Cerebellar nuclear complex (tissue), 1 donor: ENCODE results near the gene RGS7BP.
A peak's percentile ranks its signal among the peaks of the same experiment; 100 is the strongest.
"Not testable (repeated sequence)": the region's sequence is repeated elsewhere in the genome, so short reads cannot be mapped to it uniquely, and the experiment has no call there.

ENCODE experiments used
- DNase-seq, 2 experiments: peaks; one replicate each; lab custom pipeline; 2025; lab: John Stamatoyannopoulos, UW

RGS7BP gene

DNA sequence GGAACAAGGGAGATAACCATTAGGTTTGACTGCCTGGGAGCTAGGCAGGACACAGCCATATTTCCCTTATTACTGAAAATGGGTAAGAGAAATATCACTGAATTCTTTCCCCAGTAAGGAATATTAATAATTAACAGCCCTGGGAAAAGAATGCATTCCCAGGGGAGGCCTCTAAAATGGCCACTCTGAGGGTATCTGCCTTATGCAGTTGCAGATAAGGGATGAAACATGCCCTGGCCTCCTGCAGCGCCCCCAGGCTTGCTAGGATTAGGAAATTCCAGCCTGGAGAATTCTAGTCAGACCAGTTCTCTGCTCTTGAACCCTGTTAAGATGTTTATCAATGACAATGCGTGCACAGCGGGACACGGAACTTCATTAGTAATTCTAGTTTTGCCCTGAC, 52.8 kb downstream of the RGS7BP start:
- not testable (repeated sequence) for DNase-seq

- no peak for DNase-seq
Measured at GRCh38 chr5:64566310-64566916, 60.6 kb downstream of the RGS7BP start.

GRCh38 chr5:64569858-64570257, 64.0 kb downstream of the RGS7BP start:
- DNase-seq: no peak

GRCh38 chr5:64570395-64570996, 64.7 kb downstream of the RGS7BP start:
- no peak for DNase-seq

DNA sequence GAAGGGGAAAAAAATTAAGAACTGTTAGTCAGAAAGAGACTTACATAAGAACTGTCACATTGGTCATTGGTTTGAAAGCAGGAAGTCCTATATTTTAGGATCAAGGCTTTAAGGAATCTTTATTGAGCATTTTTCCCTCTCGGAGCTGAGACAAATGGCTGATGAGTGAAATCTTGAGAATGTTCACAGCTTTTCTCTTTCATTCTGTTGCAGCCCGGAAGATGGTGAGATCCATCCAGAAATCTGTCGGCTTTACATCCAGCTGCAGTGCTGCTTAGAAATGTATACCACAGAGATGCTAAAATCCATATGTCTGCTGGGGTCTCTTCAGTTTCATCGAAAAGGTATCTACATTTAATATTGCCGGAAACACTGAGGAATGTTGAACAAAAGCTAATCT, 69.7 kb downstream of the RGS7BP start:
- no peak for DNase-seq

DNA sequence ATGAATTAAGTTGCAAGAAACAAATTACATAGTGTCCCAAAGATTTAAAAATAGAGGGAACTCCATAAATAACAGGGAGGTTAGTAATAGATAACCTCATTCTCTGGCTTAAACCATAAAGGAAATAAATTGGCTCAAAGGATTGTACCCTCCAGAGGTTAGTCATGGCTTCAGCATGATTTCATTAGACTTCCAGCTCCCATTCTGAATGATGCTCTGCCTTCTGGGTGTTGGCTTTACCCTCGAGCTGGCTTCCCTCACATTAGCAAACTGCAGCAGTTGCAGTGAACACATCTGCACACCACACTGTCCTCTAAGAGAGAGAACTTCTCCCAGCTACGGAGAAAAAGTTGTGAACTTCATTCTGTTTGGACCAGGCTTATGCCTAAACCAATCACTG, 70.4 kb downstream of the RGS7BP start:
- DNase-seq: no peak

GRCh38 chr5:64585646-64586045, 79.8 kb downstream of the RGS7BP start:
- no peak for DNase-seq

DNA sequence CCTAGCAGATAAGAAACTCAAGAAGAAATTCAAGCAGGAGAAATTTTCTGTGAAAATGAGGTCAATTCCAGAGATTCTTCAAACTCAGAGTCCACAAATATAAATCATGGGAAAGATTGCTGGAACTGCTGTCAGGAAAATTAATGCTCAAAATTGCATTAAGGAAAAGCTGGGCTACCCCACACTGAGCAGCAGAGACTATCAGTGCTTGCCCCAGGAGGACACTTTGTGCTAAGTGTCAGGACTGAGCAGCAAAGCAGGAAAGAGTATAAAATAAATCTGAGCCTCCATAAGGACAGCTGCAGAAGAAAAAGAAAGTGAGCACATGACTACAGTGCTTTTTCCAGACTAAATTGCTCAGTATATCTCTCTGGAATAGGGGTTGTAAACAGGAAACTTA, 81.6 kb downstream of the RGS7BP start:
- DNase-seq: no peak

DNA sequence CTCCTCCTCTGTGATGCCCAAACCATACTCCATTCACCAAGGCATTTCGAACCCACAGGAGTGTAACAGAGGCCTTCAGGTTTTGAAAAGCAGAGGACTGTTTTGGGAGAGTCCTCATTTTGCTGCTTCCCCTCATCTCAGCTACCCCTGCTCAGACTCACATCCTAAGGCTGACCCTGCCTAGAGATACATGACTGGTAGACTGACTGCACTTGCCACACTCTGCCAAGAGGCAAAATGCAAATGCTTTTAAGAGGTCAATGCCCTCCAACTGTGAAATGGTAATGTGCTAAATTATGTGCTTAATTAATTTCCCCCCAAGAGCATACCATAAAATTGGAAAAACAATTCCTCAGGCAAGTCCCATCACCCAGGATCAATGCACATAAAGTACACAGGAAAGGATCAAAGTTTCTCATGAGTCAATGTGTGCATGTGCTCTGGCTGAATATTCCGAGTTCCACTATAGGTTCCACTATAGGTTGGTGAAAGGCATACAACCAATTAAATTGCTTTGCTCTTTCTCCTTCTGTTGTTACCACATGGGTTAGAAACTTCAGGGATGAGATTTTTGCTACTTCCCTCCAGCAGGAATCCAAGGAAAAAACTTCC, 87.0 kb downstream of the RGS7BP start:
- DNase-seq: no peak

GRCh38 chr5:64594025-64594424, 88.2 kb downstream of the RGS7BP start:
- DNase-seq: no peak

- DNase-seq: no peak
Measured at GRCh38 chr5:64594601-64595000, 88.8 kb downstream of the RGS7BP start.

- no peak for DNase-seq
Measured at GRCh38 chr5:64595031-64595855, 89.4 kb downstream of the RGS7BP start.

DNA sequence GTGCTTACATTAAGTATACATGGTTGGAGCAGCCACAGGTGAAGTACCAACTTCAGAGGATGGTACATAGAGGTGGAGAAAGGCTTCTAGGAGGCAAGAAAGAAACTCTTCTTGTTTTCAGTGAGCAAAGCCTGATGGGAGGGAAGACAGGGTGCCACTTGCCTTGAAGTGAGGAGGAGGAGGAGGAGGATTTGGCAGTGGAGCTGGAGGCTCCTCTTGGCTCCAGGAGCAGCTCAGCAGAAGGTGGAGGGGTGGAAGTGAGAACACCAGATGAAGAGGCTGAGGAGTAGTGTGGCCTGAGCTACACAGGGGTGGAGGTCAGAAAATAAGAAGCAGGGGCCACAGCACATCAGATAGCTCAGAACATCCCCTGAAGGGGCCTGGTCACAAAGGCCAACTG, 93.4 kb downstream of the RGS7BP start:
- DNase-seq: no peak

DNA sequence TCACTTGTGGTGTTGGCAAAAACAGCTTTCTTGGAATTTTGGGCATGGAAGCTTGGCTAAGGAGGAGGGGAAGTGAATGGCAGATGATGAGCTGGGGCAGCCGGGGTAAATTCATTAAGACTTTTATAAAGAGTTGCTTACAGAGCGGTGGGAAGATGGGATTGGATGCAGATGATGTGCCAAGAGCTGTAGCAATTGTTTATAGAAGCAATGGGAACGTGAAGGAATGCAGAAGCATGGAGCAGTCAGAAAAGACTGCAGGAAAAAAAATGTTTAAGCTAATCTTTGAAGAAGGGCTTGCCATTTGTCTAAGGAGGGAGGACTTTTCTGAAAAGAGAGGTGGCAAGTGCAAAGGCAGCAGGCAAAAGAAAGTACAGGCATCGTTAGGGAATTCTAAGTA, 97.9 kb downstream of the RGS7BP start:
- DNase-seq: no peak

DNA sequence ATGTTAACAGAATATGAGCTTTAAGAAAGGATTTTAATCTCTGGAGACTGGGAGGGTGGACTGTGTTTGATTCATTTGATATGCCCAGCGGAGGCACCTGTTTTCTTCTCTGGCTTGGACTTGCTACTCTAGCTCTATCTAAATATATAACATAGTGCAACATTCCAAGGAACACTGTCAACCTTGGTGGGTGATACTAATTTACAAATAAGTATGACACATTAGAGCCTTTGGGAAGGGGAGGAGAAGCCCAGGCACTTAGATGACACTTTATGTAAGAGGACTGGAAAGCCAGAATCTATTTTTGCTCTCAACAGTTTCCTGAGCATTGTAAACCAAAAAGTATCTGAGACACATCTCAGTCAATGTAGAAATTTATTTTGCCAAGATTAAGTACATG, 101.1 kb downstream of the RGS7BP start:
- DNase-seq: no peak

- peak in 1 of 2 experiments; percentile 8 for DNase-seq
Measured at GRCh38 chr5:64612344-64612961, 106.6 kb downstream of the RGS7BP start.

DNA sequence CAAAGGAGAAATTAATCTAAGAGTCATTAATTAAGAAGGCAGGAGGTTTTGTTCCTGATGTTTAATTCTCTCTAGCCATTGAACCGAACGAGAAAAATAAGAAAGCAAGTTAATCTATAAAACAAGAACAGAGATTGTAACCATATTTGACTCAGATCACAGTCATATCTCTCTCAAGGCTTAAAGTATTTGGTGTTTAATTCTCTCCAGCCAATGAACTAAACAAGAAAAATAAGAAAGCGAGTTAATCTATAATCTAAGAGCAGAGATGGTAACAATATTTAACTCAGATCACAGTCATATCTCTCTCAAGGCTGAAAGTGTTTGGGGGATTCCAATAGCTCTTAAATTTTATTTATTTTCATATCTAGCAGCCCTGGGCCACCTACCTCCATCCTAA, 110.1 kb downstream of the RGS7BP start:
- no peak for DNase-seq

- no peak for DNase-seq
Measured at GRCh38 chr5:64619609-64620008, 113.8 kb downstream of the RGS7BP start.

DNA sequence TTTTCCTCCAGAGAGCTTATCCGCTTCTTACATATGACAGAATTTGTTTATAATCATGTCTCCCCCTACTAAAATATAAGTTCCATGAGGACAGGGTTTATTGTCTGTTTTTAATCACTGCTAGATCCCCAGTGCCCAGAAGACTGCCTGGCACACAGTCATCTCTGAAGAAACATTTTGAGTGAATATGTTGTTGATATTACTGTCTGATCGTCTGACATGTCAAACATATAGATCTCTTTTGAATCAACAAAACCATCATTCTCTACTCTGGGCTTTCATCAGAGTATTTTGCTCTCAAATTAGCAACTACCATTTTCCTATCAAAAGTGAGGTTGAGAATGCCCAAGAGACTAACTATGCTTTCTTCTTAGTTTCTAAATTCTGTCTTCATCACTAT, 117.2 kb downstream of the RGS7BP start:
- no peak for DNase-seq

DNA sequence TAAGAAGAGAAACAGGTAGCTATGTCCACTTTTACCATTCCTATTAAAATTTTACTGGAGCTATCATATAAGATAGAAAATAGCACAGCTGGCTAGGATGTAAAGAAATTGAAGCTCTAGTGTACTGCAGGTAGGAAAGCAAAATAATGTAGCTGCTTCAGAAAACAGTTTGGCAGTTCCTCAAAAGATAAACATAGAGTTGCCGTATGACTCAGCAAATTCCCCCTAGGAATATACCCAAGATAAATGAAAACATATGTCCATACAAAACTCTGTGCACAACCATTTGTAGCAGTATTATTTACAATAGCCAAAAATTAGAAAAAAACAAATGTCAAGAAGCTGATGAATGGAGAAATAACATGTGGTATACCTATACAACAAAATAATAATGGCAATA, 119.9 kb downstream of the RGS7BP start:
- DNase-seq: no peak

- no peak for DNase-seq
Measured at GRCh38 chr5:64628901-64629300, 123.1 kb downstream of the RGS7BP start.

GRCh38 chr5:64629841-64630240, 124.0 kb downstream of the RGS7BP start:
- no peak for DNase-seq
